GM19438 (cell line): ENCODE results near the gene ACSF3.
"Not testable (repeated sequence)": the region's sequence is repeated elsewhere in the genome, so short reads cannot be mapped to it uniquely, and the experiment has no call there.

Experiments used
- ATAC-seq: cut with Tn5 transposase; IDR thresholded peaks from one replicate; pipeline ENCODE4 v1.9.1; 2021; ENCODE audit warnings: low read depth; ENCODE audit not compliant: unreplicated experiment

The ACSF3 gene

GRCh38 chr16:89055313-89055712 is 38.3 kb upstream of the ACSF3 start:
- ATAC-seq: no peak

DNA sequence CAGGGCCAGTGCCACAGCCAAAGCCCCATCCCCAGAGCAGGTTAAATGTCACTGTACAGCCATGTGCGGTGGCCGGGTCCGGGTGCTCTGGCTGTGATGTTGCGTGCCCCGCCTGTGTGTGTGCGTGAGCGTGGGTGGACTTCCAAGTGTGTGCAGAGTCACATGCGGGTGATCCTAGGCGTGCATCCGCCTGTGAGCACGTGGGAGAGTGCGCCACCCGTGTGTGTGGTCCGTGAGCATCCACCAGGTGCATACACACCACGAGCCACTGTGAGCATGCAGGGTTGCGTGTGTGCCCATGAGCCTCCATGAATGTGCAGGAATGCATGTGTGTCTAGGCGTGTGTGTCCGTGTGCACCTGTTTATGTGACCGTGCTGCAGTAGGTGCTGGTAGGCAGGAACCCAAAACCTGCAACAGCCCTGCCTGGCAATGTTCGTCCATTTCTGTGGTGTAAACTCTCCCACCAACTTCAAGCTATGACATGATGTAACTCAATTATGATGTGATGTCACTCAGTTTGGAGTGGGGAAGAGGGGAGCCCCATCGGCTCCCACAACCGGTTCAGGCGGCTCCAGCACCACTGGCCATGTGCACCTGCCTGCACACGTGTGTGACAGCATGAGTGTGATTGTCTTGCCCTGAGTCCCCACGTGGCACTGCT is 37.6 kb upstream of the ACSF3 start:
- no peak for ATAC-seq

DNA sequence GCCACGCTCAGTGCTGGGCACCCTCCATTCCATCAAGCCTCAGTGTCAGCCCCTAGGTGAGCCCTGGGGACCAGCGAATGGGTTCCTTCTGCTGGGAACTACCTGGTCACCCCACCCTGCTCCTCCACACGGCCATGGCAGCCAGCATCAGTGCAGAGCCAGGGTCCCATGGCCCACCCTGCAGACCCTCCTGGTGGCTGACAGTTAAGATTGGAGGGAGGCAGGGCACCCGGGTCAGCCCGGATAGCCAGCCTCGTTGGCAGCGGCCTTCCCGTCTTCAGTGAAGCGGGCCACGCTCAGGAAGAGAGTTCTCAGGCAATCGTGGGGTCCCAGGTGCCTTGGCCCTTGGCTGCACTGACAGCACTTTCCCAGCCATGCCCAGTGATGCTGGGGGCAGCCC is 37.1 kb upstream of the ACSF3 start:
- ATAC-seq: no peak

GRCh38 chr16:89057738-89058137 is 35.9 kb upstream of the ACSF3 start:
- no peak for ATAC-seq

DNA sequence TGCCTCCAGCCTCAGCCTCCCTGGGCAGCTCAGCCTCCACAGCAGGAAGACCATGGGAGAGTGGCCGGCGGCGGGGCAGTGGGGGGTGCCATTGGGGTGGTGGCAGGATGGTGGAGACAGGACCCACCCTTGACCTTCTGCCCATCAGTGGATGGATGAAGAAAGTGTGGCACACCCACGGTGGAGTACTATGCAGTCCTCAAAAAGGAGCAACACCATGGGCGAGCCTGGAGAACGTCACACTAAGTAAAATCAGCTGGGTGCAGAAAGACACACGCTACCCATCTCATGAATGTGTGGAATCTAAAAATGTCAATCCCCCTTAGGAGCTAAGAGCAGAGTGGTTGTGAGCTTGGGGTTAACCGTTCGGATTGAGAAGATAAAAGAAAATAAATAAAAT is 34.8 kb upstream of the ACSF3 start:
- no peak for ATAC-seq

DNA sequence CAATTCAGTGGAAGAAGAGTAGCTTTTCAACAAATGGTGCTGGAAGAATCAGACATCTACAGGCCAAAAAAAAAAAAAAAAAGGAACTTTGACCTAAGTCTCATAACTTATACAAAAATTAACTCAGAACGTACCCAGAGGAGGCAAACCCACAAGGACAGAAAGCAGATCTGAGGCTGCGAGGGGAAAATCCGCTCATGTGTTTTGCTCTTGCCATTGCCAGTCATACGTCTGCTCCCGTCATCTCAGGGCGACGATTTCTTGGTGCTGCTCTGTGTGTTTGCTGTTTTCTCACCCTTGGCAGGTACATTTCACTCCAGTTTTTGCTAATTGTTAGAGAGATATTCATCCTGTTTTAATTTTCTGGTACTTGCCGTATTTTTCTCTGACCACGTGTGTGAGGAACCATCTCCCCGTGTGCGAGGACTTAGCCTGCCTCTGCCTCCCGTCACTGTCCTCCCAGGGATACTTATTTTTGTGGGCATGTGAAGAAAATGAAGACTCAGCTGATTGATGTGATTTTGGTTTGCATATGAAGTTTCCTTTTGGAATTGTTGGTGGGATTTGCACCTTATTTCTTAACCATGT is 33.4 kb upstream of the ACSF3 start:
- no peak for ATAC-seq

GRCh38 chr16:89061086-89061485 is 32.6 kb upstream of the ACSF3 start:
- no peak for ATAC-seq

GRCh38 chr16:89061590-89062380 is 31.9 kb upstream of the ACSF3 start:
- no peak for ATAC-seq

GRCh38 chr16:89062389-89063345 is 31.0 kb upstream of the ACSF3 start:
- ATAC-seq: no peak

DNA sequence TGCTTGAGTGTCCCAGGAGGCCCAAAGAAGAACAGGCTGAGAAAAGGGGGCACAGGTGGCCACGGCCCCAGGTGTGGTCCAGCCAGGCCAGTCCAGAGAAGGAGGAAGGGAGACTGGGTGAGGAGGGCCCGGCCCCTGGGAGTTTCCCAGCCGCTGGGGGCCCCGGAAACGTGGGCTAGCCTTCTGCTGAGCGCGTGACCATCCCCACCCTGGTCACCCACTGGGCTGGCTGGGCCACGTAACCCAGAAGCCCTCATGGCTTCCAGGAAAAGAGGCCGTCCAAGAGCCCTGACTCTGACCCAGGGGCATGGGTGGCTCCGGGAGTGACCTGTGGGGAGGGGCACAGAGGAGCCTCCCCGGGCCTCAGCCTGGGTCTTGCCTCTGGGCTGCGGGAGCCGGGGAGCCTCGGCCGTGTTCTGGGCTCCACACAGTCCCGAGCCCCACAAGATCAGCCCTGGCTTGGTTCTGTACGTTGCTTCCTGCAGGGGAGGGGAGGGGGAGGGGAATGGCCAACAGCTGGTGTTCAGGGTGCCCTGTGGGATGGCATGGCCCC is 29.8 kb upstream of the ACSF3 start:
- ATAC-seq: no peak

DNA sequence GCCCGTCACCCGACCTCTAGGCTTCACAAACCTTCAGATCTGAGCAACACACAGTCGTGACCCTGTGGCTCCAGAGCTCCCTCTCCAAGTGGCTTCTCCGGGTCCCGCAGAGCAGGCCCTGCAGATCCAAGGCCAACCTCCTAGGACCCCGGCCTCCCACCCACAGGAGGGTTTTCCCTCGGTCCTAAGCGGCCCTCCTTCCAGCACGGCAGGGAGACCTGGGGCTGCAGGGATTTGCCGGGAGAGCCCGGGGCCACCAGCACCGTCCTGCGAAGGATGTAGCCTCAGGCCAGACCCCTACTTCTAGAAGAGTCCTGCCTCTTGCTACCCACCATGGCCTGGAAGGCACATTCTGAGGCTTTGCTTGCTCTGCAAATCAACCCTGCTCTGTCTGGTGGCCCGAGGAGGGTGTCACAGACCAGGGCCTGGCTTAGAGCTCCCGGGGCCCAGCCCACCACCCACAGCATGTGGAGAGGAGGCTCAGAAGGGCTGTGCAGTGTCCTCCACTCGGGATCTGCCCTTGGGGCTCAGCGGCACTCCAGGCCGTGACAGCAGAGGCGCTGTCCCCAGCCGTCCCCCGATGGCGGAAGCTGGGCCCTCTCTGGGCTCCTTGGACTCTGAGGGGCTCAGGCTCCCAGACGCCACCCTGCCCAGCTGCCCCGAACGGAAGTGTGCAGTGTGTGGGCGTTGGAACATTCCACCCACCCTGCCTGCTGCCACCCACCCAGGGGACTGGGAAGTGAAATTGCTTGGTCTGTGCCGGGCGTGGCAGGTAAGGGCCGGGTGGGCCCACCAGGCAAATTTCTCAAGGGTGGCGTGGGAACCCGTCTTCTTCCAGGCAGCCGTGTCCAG is 28.8 kb upstream of the ACSF3 start:
- no peak for ATAC-seq

GRCh38 chr16:89065458-89065822 is 28.2 kb upstream of the ACSF3 start:
- ATAC-seq: no peak

- no peak for ATAC-seq
Observed at GRCh38 chr16:89066721-89067120, 26.9 kb upstream of the ACSF3 start.

DNA sequence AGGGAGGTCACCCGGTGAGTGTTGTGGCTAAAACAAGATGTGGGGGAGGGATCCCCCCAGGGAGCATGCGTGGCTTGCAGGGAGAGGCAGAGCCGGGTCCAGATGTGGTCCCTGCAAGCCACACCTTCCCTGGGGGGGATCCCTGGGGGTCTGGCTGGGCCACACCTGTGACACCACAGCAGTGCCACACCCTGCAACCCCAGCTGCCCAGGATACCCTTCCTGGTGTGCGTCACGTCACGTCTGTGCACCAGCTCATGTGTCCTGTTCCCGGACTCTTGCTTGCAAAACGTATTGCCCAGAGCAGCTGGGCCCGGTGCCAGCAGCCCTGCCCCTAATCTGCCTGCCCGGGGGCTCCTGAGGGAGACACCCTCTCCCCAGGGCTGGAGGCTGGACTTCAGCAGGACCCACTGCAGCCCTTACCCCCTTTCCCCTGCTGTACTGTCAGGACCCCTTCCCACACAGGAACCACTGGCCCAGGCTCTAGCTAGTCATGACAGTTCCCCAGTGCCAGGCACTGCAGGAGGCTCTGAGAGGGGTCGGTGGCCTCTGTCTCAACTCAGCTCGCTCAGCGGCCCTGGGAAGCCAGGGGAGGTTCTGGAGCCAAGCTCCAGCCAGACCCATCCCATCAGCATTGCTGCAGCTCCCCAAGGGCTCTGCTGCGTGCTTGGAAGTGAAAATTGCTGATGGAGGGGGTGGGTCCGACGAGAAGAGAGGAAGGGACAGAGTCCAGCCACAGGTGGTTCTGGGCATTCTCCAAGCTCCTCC is 25.8 kb upstream of the ACSF3 start:
- no peak for ATAC-seq

- ATAC-seq: not testable (repeated sequence)
Observed at GRCh38 chr16:89068814-89069616, 24.6 kb upstream of the ACSF3 start.

DNA sequence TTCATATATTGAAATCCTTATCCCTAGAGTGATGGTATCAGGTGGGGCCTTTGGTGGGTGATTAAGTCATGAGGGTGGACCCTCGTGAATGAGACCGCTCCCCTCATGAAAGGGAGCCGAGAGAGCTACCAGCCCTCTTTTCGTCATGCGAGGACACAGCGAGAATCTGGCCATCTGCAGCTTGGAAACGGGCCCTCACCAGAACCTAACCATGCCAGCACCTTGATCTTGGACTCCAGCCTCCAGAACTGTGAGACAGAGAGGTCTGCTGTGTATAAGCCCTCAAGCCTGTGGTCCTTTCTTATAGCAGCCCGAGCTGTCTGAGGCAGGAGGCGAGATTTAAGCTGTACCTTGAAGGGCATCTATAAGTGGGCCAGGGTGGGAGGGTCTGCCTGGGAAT is 23.7 kb upstream of the ACSF3 start:
- no peak for ATAC-seq

DNA sequence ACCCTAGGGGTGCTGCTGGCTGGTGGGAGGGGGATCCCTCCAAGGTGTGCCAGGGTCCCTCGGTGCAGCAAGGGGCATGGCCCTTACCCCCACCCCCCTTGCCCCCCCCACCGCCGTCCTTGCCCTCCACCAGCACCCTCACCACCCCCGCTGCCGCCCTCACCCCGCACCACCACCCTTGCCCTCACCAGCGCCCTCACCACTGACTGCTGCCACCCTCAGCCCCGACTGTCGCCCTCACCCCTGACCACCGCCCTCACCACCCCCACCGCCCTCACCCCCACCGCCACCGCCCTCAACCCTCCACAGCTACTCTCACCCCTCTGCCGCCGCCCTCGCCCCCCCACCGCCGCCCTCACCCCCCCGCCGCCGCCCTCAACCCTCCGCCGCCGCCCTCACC is 23.1 kb upstream of the ACSF3 start:
- no peak for ATAC-seq
